ENCODE data around the gene SPTB.

Gene SPTB

GRCh38 chr14:64824471-64824870 lies 55.2 kb downstream of the SPTB start:
- H3K4me3 ChIP-seq (ENCODE audit: low read depth, low read length), result no peak overlapping the region
- TF ChIP-seq CTCF (conservative IDR thresholded peaks at IDR 0.05; ENCODE audit: low read depth, low read length), result no peak
- no peak for DNase-seq (ENCODE audit: low read depth)

DNA sequence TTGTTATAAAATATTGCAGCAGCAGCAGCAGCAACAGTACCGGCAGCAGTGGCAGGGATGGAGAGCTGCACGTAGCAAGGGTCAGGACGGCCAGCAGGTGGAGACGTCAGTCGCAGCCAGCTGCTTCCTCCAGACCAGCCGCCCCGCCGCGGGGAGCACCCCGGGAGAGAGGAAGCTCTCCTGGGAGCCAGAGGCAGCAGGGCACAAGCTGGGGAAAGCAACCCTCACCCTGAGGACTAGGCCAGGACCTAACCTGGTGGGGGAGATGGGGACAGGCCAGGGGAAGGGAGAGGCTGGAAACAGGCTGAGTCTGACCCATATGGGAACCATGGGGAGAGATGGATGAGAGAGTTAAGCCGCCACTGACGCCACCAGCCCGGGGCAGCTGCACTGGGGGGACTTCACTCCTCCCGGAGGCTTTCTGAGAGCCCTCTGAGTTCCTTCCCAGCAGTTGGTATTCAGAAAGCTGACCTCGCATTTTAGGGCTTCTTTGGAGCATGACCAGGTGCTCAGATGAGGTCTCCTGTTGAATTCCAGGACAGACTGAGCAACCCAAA lies 56.3 kb downstream of the SPTB start:
- peak; percentile 82 for DNase-seq (ENCODE audit: low read depth)
- TF ChIP-seq CTCF (conservative IDR thresholded peaks at IDR 0.05; ENCODE audit: low read depth, low read length), result peak; percentile 78
- no peak overlapping the region for H3K4me3 ChIP-seq (ENCODE audit: low read depth, low read length)

DNA sequence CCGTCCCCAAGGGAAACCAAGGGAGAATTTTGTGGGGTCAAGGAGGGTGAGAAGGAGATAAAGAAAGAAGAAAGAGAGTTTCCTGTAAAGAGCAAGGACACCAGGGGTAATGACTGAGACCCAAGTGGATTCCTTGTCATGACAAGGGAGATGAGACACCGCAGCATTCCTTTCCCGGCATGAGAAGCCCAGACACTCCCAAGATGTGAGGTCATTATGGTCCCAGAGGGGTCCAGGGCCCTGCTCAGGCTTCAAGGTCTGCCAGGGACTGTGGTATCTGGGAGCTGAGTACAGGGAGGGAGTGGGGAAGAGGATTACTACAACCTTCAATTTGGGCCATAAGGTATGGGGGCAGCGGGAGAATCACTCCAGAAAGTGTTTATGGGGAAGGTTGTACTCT lies 58.1 kb downstream of the SPTB start:
- DNase-seq (ENCODE audit: low read depth), result no peak
- no peak overlapping the region for H3K4me3 ChIP-seq (ENCODE audit: low read depth, low read length)
- TF ChIP-seq CTCF (conservative IDR thresholded peaks at IDR 0.05; ENCODE audit: low read depth, low read length), result no peak

DNA sequence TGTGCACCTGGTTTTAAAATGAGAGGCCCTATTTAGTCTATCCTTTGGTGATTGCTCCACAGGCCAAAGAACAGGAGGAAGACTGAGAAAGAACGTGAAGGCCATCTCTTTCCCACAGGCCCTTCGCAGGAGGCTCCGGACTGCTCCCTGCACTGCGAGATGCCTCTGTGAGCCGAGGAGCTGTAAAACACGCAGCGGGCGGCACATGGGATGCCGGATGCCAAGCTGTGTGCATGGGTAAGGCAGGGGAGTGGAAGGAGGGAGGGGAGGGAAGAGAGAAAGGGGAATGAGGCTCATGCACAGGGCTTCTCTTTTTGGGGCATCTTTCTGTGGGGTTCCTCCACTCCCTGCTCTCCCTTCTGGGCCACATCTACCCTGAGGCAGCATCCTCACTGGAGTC lies 61.6 kb downstream of the SPTB start:
- no peak overlapping the region for H3K4me3 ChIP-seq (ENCODE audit: low read depth, low read length)
- no peak for TF ChIP-seq CTCF (conservative IDR thresholded peaks at IDR 0.05; ENCODE audit: low read depth, low read length)
- DNase-seq (ENCODE audit: low read depth), result no peak

DNA sequence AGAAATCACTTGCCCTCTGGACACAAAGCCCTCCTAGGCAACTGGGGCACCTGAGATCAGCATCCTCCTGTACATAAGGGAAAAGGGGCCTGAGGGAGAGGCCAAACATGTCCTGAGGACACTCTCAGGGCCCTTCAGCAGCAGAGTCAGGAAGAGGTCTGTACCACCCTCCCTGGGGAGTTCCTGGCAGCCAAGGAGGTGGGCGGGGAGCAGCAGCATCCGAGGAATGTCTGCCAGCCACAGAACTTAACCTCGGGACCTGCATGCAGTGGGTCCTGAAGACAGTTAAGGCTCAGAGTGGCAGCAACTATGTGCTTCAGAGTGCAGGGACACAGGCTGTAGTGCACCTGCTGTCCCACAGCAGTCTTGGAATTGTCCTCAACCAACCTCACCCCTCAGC lies 62.1 kb downstream of the SPTB start:
- no peak for TF ChIP-seq CTCF (conservative IDR thresholded peaks at IDR 0.05; ENCODE audit: low read depth, low read length)
- DNase-seq (ENCODE audit: low read depth), result no peak
- H3K4me3 ChIP-seq (ENCODE audit: low read depth, low read length), result no peak overlapping the region

DNA sequence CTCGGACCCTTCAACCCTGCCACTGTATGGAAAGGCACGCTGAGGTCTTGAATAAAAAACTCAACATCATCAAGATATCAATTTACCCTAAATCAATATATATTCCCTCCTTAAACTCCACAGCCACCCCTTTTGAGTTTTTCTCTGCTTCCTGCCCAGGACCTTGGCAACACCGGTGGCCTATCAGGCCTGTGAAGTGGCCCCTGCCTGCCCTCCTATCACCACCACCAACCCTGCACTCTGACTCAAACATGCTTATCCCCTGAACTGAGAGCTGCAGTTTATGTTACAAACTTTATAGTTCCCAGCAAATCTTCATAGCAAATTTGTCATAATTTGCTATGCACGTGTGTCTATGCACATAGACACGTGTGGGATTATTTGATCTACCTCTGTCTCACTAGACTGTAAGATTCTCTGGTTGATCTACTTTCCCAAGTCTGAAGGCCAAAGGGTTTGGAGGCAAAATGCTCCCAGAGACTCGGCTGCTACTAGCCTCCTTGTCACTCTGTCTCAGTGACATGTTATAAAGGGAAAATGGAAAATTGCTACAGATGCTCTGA lies 63.4 kb downstream of the SPTB start:
- no peak for DNase-seq (ENCODE audit: low read depth)
- no peak for TF ChIP-seq CTCF (conservative IDR thresholded peaks at IDR 0.05; ENCODE audit: low read depth, low read length)
- no peak overlapping the region for H3K4me3 ChIP-seq (ENCODE audit: low read depth, low read length)

GRCh38 chr14:64815257-64815656 lies 64.5 kb downstream of the SPTB start:
- TF ChIP-seq CTCF (conservative IDR thresholded peaks at IDR 0.05; ENCODE audit: low read depth, low read length), result no peak
- DNase-seq (ENCODE audit: low read depth), result no peak

More at GRCh38 chr14:64815257-64815656, 64.5 kb downstream of the SPTB start:
- H3K4me3 ChIP-seq (ENCODE audit: low read depth, low read length), result no peak overlapping the region

All from choroid plexus epithelial cell (primary cell).